GM19035 (cell line): ENCODE results near the gene PLOD1.
A peak's percentile ranks its signal among the peaks of the same experiment; 100 is the strongest.

ENCODE experiments used
- ATAC-seq: cut with Tn5 transposase; IDR thresholded peaks from one replicate; pipeline ENCODE4 v1.9.1; 2021; ENCODE audit not compliant: unreplicated experiment

PLOD1 gene

DNA sequence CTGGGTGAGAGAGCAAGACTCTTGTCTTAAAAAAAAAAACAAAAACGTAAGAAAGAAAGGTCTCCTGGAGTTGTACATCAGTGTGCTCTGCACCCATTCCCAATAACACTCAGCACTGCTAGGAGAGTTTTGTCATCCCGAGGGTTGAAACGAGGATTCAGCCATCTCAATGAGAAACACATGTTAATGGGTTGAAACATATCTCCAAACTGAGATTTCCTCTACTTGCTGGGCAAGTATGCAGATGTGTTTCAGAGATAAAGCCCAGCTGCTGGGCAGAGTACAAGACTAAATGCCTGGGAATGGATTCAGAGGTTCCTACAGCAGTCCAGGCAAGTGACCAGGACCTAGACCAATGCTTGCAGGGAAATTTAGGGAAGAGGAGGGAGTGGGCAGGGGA is 43.1 kb downstream of the PLOD1 start:
- no peak for ATAC-seq

DNA sequence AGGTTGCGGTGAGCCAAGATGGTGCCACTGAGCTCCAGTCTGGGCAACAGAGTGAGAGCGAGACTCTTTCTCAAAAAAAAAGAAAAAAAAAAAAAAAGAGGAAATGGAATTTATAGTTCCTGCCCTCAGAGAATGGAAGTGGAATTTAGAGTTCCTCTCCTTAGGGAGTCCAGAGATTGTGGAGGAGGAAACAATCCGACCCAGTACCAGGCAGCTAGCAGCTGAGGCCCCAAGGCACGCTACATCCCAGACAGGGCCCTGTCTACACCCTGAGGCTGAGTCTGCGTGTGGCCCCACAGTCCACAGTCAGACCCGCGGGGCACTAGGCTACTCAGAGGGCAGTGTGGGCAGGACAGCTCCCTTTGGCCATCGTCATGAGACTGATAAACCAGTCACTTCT is 43.8 kb downstream of the PLOD1 start:
- no peak for ATAC-seq

GRCh38 chr1:11979028-11979850 is 44.7 kb downstream of the PLOD1 start:
- ATAC-seq, result no peak

- peak; percentile 91 for ATAC-seq
These were observed 45.5 kb downstream of the PLOD1 start, which contains the start of gene MFN2 for GRCh38 chr1:11979851-11980675. Gene MFN2 (plus strand): TSS chr1:11980444. CDS start chr1:11989169, 8,725 bp downstream.

DNA sequence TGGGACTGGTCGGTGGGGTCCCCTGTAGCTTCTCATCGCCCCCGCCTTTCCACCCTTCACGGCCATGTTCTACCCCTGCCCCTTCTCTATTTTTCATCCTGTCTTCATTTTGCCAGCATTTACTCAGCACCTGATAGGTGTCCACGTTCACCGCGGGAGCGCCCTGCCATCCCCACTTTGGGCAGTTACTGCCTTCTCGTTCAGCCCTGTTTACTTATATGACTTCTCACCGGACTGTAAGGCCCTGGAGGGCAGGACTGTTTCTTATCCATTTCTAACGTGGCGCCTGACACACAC is 46.1 kb downstream of the PLOD1 start:
- ATAC-seq, result no peak

DNA sequence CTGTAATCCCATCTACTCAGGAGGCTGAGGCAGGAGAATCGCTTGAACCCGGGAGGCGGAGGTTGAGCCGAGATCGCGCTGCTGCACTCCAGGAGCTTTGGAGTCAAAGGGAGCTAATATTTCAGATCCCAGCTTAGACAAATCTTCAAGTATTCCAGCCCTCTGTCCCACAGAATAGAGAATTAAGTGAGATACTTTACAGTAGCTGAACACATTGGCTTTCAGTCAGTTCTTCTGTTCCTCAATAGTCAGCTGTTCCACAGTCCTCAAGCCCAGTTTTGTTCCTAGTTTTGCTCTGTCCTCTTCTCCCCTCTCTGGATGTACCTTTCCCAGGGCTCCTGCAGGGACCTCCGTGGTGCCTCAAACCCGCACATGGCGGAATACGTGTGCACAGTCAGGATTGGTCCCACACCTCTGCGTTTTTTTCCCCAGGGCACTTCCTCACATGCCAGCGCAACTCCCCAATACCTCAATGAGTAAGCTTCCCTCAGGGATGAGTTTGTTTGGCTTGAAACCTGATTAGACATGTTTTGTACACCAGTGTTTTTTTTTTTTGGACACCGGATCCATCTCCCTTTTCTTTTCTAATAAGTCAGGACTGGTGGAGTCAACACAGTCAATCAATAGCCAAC is 47.0 kb downstream of the PLOD1 start:
- ATAC-seq, result no peak

GRCh38 chr1:11982010-11982392 is 47.5 kb downstream of the PLOD1 start:
- no peak for ATAC-seq

- ATAC-seq, result no peak
These were observed 49.6 kb downstream of the PLOD1 start for GRCh38 chr1:11984121-11984520.

DNA sequence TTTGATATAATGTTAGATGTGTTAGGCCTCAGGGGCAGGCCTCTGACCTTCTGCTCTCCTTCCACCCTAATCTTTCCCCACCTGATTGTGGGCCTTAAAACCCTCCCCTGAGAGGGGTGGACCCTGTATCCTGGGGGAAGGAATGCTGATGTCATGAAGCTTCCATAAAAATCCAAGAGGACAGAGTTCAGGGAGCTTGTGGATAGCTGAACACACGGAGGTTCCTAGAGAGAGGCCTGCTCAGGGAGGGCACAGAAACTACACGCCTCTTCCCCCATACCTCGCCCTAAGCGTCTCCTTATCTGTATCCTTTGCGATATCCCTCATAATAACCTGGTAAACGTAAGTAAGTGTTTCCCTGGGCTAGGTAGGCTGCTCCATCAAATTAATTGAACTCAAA is 50.1 kb downstream of the PLOD1 start:
- no peak for ATAC-seq

DNA sequence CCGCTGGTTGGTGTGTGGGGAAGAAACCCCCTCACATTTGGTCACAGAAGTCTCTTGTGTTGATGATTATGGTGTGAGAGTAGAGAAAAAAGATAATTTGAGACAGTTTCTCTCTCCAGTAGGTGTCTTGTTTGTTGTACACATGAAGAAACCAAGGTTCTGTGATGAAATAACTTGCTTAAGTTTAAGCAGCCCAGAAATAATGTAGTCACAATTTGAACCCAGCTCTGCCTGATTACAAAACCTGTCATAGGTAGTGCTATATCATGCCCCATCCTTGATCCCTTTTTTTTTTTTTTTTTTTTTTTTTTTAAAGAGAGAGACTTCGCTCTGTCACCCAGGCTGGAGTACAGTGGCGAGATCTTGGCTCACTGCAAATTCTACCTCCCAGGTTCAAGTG is 50.7 kb downstream of the PLOD1 start:
- ATAC-seq, result no peak

DNA sequence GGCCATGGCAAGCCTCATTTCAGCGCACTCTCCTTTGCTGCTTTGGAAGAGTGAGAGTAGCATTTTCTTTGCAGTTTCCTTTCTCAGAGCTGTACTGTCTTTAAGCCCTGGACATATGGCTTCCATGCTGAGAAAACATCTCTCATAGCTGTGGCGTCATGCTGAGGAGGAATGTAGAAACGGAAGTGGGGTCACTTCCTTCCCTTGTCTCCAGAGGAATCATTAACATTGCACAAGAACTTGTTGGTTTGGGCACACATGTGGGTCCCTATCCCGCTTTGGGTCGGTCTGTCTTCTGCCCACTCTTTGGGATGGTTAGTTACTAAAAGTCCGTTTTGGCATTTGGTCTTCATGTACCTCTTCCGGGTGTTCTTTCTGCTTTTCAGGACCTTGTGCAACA is 51.3 kb downstream of the PLOD1 start:
- no peak for ATAC-seq

DNA sequence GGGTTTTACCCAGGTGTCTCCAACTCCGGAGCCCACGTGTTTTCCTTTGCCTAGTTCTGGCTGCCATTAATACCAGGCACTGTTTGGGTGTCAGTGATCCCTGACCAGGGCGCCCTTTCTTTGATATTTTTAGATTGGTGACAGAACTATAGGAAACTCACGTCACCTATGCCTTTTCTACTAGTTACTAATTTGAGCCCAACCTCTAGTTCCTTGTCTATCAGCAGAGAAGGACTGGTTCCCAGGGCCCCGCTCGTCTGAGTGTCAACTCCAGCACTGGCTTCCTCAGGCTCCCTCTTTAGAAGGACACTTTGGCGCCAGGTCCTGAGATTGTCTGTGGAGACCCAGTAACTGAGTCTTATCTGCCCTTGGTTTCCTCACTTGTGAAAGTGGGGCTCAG is 55.2 kb downstream of the PLOD1 start:
- ATAC-seq, result no peak

- ATAC-seq, result no peak
These were observed 56.0 kb downstream of the PLOD1 start for GRCh38 chr1:11990303-11991032.

DNA sequence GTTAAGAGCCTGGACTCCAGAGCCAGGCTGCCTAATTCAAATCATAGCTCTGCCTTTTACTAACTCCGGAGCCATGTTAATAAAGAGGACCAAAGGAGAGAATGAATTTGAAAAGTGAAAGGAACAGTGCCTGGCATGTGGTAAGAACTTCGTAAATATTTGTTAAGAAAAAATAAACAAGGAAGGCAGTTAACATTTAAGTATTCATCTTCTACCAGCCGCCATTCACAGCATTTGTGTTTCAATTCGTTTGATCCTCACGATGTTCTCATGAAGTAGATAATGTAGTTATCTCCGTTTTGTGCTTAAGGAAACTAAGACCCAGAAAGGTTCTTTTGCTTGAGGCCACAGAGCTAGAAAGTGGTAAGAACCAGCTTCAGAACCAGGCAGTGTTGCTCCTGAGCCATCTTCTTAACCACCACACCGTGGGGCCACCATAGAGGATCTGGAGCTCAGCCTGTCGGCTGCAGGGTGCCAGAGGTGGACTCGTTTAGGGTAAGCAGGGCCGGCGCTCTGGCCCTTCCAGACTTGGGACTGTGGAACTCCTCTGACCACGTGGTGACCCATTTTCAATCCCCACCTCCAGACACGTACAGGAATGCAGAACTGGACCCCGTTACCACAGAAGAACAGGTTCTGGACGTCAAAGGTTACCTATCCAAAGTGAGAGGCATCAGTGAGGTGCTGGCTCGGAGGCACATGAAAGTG is 57.6 kb downstream of the PLOD1 start:
- ATAC-seq, result no peak

DNA sequence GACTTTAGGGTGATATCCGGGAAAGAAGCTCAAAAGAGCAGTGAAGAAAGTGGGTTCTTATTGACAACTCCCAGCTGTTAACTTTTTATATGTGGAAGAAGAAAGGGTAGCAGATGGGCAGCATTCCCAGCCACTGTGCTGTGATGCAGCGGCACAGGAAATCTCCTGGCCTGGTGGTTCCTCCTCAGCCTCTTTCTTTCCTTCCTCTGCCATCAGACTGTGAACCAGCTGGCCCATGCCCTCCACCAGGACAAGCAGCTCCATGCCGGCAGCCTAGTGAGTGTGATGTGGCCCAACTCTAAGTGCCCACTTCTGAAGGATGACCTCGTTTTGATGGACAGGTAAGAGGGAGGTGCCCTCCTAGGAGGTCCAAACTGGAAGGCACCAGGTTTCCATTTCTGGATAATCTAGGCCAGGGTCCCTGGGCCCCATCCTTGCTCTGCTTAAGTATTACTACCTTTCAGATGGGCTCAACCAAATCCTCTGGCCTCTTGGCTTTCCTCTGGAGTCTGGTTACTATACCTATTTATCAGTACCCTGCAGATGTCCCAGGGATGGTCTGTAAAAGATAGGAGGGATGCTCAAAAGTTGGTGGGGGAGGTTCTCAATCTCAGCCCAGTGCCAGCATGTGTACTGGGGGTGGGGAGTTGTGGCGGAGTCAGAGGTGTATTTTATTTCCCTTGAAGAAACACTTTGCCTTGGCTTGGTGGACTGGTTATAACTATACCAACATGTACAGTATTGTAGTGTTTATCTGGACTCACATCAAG is 62.7 kb downstream of the PLOD1 start:
- no peak for ATAC-seq

DNA sequence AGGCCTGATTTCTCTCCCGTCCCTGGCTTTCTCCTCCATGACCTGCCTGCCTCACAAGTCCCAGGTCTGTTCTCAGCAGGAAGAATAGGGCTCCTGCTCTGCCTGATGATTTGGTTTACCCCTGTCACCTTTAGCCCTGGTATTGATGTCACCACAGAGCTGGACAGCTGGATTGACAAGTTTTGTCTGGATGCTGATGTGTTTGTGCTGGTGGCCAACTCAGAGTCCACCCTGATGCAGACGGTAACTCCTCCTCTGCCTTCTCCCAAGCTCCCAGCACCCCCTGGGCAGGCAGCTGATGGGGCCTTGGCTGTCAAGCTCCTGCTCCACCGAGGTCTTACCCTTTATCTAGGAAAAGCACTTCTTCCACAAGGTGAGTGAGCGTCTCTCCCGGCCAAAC is 64.1 kb downstream of the PLOD1 start:
- ATAC-seq, result no peak

DNA sequence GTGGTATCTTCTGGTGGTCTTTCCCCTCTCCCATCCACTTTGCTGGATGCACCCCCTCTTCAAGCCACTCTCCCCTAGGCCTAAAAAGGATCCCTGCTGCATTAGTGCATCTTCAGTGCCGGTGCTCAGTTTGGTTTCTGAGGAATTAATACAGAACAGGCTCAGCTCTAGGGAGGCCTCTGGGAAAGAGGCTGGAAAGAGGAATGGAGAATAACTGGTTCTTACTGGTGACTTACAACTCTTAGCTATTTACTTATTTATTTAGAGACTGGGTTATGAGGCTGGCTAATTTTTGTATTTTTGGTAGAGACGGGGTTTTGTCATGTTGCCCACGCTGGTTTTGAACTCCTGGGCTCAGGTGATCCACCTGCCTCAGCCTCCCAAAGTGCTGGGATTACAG is 64.7 kb downstream of the PLOD1 start:
- no peak for ATAC-seq

DNA sequence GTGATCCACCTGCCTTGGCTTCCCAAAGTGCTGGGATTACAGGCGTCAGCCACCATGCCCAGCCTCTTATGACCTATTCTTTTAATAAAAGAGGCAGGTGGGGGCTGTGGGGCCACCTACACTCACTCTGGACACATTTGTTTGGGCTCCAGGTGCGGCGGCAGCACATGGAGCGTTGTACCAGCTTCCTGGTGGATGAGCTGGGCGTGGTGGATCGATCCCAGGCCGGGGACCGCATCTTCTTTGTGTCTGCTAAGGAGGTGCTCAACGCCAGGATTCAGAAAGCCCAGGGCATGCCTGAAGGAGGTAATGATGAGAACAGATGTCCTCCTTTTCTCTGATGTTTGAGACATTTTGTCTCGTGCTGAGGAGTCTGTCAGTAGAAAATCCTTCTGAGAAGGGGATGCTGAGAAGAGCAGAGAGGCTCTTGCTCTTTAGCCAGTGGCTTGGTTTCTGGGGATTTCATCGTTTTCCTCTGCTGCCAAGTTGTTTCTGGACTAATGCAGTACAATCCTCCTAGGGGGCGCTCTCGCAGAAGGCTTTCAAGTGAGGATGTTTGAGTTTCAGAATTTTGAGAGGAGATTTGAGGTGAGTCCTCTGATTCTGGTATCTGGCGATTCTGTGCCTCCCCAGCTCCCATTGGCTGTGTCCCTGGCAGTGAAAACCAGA is 66.9 kb downstream of the PLOD1 start:
- no peak for ATAC-seq

DNA sequence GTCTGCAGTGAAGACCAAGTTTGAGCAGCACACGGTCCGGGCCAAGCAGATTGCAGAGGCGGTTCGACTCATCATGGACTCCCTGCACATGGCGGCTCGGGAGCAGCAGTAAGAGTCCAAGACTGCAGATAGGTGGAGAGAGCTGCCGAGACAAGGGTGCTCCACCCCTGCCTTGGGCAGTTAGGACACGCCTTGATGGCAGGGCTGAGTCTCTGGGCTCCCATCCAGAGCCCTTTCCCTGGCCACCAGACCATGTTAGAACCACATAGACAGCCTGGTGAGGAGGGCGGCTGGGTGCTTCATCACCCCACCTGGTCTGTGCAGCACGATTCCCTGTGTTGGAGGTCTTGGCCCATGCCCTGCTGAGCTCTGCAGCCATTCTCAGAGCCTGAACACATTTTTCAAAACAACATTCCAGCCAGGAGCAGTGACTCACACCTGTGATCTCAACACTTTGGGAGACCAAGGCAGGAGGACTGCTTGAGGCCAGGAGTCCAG is 67.5 kb downstream of the PLOD1 start:
- no peak for ATAC-seq
